ENCODE data around the gene RIT1.
A peak's percentile ranks its signal among the peaks of the same experiment; 100 is the strongest.

RIT1 gene, protein sequence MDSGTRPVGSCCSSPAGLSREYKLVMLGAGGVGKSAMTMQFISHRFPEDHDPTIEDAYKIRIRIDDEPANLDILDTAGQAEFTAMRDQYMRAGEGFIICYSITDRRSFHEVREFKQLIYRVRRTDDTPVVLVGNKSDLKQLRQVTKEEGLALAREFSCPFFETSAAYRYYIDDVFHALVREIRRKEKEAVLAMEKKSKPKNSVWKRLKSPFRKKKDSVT

DNA sequence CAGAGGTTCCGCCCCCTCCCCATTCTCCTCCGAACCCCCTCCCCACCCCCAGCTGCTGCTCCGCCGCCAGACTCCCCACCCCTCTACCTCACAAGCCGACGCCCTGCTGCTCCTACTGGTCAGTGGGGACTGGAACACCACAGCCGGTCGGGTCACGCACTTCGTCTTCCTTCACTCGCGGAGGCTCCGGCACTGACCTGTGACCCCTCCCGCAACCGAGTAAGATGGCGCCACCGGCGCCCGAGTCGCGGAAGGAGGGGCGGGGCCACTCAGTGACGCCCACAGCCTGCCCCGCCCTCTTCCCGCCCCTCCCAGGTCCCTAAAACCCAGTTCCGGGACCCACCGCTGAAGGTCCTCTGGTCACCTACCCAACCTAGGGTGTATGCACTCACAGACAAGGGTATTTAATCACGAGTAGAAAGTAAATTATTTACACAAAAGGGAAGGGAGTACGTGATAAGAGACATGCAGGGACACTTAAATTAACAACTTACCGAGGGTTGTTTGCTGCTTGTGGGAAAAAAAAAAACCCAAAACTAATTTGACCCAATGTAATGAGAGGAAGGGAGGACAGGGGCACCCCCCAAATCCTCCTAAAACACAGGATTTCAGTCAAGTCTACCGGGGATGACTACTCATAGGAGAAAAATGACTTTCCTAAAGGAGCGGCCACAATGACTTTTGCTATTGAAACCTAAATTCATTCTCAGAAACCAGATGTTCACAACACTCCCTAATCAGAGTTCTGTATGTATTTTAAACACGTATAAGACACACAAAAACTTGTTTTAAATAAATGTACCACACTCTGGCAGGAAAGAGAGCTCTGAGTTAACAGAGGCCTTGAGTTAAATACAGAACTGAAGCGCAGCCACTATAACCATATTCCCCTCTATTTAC, at the start of gene RIT1:
RIT1 (minus strand) TSS at position 194 of the 900 bp plus-strand sequence. CDS start 588 bp downstream, outside the sequence.
- peak; percentile 85 for DNase-seq (ENCODE audit: low spot score)

DNA sequence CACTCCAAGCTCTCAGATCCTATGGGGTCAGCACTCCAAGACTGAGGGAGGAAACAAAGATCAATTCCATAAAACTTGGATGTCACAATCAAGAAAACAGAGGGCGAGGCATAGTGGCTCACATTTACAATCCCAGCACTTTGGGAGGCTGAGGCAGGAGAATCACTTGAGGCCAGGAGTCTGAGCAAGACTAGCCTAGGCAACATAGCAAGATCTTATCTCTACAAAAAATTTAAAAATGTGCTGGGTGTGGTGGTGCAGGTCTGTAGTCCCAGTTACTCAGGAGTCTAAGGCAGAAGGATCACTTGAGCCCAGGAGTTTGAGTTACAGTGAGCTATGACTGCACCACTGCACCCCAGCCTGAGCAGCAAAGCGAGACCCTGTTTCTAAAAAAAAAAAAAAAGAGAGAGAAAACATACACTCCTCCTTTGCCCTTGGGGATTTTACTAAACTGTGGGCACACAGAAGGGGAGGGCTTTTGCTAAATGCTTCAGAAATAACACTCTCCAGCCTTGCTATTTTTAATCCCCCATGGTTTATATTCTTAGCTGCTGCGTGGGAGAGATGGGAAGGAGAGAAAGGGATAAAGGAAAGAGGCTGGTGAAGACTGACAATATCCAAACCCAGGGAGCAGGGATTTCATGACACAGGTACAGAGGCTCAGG, 49.1 kb upstream of the RIT1 start:
- DNase-seq (ENCODE audit: low spot score) = no peak

DNA sequence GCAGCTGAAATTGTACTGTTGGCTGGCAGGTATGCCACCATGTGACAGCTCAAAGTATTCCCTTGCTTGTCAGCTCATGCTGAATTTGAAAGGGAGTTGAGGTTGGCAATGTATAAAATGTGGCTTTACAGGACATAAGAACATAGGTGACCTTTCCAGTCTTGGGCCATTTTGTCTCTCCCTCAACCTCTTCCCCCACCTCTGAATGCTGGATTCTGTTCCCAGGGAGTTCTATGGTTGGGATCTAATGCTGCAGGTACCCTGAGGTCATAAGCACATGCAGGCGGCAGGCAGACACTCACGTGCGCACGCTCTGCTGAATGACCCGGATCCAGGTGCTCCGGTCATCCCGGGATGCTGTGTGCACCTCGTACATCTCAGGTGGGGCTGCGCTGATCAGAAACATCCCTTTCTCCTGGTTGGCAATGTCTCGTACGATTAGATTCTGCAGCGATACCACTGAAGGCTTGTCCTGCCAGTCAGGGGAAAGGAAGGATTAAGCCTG, 46.3 kb upstream of the RIT1 start:
- DNase-seq (ENCODE audit: low spot score) = no peak

DNA sequence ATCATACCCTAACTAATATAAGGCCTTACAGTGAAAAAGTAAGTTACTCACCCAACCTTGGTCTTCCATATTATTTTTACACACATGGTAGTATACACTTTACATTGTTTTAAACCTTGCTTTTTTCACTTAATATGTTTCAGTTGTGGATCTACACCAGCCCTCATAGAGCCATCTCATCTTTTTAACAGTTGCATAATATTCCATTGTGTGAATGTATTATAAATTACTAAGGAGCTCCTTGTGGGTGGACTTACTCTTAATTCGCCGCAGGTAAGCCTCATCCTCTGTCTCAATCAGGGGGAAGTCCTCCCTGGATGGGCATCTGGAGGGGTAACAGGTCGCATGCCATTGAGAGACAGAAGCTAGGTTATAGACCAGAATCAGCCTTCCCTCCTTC, 43.5 kb upstream of the RIT1 start:
- no peak for DNase-seq (ENCODE audit: low spot score)

DNA sequence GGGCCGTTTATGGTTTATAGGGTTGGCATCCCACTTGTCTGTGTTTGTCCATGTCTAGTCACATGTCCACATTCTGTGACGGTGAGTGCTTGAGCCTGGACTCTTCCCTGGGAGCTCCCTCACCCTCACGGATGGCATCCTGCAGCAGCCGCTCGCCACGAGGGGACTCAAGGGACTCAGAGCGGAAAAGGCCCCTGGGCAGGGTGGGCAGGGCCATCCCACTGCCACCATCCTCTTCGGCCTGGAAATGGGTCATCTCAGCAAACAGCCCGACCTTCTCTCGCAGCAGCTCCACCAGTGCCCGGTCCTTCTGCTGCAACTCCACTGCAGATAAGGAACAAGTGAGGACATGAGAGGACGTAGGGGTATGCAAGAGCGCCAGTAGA, 41.3 kb upstream of the RIT1 start:
- DNase-seq (ENCODE audit: low spot score) = no peak

DNA sequence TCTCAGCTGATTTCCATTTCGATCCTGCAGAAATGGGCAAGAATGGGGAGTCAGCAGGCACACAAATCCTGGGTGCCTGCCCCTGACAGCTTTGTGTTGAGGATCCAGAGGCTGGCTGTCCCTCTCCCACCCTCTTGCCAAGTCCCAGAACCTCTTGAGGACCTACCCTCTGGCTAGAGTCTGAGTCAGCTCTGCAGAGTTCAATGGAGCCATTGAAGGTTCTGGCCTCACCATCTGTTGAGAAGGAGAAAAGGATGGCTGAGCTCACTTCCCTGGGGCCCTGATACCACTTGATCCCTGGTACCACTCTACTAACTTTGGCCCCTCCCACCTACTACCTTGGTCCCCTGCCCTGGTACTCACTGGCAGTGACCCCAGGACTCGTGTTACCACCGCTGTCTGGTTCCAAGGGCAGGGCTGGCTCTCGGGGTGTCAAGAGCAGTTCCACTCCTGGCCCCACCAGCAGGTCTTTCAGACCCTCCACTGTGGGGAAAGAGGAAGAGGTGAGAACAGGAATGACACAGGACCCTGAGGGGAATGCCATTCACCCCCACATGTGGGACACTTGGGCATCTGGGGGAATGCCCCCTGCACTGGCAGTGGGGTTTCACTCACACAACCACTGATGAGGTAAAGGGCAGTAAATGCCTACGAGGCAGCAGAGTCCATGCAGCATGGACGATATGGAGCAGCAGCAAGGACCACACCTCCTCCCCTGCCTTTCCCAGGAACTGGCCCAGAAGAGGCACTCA, 40.8 kb upstream of the RIT1 start:
- no peak for DNase-seq (ENCODE audit: low spot score)

DNA sequence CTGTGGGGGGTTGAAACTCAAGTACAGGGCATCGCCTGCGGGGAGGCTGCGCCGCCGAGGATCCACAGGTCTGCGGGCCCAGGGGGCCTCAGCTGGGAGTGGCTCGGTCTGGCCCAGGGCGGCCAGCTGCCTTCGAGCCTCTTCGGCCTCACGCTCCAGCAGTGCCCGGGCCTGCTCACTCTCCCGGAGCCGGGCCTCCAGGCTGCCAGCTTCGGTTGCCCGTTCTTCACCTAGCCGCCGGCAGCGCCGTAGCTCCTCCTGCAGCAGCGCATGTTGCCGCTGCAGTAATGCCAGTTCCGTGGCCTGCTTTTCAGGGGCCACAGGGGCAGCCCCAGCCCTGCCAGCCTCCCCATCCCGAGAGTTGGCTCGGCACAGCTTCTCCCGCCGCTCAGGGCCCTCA, 39.7 kb upstream of the RIT1 start:
- no peak for DNase-seq (ENCODE audit: low spot score)

DNA sequence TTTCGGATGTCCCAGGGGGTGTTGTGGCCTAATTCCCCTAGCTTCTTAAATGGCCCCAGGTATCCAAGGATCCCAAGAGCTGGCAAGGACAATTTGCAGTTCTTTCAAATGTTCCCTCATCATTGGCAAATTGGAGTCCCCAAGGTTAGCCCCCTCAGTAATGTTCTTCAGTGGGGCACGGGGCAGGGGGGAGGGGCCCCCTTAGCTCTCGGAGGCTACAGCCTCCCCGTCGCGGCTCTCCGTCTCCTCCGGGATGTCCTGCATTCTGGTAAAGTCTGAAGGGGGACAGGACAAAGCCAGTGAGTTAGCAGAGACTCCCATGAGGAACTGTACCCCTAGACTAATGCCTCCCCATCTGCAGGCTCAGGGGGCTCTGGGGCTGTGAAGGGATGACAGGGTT, 36.6 kb upstream of the RIT1 start:
- no peak for DNase-seq (ENCODE audit: low spot score)

DNA sequence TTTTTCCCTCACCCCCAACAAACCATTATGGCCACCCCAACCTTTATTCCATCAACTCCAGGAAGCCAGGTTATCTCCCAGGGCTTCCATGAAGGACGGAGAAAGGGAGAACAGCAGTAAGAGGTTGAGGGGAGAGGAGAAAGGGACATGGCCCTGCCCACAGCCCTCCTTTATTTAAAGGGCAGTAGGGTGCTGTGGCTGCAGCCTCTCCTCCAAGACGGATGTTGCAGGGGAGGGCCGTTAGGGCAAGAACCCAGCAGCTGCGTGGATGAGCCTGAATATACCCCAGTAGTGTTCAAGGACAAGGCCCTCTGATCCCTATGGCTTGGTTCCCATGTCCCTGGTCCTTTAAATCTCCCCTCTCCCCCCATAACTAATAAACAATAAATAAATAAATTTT, 36.1 kb upstream of the RIT1 start:
- no peak for DNase-seq (ENCODE audit: low spot score)

DNA sequence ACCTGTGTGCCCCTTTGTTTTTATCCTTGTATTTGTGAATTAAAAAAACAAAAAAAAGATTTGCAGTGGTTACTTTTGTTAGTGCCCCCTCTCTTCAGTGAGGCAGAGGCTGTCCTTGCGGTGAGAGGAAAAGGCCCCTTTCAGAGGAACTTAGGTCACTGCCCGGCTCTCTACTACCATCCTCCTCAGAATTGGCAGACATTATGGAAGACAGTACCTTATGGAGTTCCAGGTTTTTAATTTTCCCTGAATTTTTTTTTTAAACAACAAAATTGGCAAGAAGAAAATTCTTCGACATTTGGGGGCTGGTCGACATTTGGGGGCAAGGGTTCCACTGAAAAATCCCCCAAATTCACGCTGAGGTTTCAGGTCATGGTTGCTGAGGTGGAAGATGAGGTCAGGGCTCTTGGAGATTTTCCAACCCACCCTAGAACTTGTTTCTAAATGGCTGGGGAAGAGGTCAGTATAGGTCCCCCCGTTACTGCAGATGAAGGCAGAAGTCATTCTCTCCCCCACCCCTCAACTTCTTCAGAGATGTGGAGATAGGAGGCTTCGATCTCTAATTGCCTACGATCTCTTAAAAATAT, 35.6 kb upstream of the RIT1 start:
- no peak for DNase-seq (ENCODE audit: low spot score)

DNA sequence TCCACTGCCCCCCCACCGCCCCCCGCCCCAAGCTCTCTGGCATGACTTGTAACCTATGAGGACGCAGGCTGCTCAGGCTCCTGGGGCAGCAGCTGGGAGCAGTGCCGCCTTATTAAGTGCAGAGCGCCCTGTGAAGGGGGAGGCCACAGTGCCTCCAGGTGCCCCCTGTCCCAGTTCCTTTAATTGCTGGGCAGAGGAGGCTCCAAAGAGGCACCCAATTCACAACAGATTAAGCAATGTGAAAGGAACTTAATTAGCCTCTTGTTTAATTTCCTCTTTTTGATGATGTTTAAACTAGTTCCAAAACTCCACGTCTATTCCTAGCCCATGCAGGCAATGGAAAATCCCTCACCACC, 33.3 kb upstream of the RIT1 start:
- no peak for DNase-seq (ENCODE audit: low spot score)

DNA sequence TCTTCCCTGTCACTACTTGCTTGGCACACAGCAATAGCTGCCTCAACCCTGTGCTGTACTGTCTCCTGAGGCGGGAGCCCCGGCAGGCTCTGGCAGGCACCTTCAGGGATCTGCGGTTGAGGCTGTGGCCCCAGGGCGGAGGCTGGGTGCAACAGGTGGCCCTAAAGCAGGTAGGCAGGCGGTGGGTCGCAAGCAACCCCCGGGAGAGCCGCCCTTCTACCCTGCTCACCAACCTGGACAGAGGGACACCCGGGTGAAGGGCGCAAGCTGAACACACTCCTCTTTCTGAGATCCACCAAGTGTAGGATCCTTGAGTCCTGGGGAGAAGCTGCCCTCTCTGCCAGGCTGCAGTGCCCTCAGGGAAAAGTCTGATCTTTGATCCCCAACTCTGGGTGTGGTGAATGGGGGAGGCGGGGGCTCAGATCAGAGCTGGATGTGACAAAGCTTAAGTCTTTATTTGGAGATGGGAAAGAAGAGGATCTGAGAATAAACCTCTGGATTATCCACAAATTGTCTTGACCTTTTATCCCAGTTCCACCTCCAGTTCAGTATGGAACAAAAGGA, 31.5 kb upstream of the RIT1 start:
- no peak for DNase-seq (ENCODE audit: low spot score)

DNA sequence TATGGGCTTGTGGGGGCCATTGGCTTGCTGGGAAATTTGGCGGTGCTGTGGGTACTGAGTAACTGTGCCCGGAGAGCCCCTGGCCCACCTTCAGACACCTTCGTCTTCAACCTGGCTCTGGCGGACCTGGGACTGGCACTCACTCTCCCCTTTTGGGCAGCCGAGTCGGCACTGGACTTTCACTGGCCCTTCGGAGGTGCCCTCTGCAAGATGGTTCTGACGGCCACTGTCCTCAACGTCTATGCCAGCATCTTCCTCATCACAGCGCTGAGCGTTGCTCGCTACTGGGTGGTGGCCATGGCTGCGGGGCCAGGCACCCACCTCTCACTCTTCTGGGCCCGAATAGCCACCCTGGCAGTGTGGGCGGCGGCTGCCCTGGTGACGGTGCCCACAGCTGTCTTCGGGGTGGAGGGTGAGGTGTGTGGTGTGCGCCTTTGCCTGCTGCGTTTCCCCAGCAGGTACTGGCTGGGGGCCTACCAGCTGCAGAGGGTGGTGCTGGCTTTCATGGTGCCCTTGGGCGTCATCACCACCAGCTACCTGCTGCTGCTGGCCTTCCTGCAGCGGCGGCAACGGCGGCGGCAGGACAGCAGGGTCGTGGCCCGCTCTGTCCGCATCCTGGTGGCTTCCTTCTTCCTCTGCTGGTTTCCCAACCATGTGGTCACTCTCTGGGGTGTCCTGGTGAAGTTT, 30.8 kb upstream of the RIT1 start:
- no peak for DNase-seq (ENCODE audit: low spot score)

DNA sequence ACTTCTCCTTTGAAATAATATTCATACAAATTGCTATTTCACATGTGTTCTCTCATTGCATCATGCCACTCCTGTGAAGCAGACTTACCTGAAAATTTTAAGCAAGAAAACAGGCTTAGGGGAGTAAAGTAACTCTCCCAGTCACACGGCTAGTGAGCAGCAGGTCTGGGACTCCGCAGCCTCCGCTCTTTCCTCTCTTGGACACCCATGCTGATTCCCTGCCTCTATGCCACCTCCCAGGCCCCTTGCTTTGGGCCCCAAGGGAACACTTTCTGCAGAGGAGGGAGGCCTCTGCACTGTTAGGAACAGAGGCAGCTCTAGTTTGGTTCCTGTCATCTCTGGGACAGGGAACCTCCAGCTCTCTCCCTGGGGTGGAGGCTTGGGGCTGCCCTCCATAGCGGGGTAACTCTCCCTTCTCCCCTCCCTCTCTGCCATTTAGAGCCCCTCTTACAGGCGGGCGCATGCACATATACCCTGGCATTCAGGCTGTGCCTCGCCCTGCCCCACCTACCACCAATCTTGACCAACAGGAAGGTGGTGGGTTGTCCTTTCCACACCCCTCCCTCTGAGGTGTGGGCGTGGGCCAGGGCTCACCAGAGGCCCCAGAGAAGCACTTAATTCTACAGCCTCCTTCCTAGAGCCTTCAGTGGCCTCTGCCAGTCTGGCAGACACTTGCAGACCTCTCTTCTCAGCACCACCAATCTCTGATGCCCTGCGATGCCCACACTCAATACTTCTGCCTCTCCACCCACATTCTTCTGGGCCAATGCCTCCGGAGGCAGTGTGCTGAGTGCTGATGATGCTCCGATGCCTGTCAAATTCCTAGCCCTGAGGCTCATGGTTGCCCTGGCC, 30.1 kb upstream of the RIT1 start, which contains the start of gene RXFP4:
RXFP4 (plus strand) TSS at position 646 of the 852 bp plus-strand sequence; CDS start at position 718, 72 bp downstream.
- no peak for DNase-seq (ENCODE audit: low spot score)

DNA sequence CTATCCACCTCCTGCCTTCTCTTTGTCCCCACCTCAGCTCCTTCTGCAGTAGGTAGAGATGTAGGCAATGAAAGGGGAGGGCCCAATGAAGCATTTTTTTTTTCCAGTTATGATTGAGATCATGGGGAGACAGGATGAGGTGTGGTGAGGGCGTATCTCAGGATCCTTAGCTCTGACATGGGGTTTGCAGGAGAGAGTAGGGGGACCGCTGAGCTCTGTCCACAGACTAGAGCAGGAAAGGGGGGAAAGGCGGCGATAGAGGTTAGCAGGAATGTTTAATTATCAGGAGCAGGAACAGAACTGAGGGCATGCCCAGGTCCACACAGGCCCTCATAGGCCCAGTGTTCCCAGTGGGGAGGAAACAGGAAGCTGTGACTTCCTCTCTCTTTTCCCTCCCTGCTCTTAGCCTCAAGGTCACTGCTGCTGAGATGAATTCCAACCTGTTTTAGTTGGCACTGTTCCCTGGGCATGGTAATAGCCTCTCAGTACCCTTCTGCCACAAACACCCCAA, 29.4 kb upstream of the RIT1 start:
- DNase-seq (ENCODE audit: low spot score) = no peak

DNA sequence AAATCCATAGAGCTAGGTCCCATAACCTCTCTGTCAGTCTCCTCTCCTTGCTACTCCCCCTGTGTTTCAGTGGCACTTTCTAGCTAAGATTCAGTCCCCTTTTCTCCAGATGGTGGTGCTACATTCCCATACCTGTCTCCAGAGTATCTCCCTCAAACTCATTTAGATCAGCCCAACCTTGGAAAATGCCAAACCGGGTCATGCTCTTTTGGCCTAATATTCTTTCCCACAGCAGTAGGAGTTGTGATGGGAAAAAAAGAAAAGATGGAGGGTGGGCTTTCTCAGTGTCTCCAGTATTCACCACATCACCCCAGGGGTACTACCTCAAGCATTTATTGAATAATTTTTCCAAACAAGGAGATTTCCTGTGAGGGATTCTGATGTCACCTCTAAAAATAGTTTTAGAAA, 27.1 kb upstream of the RIT1 start:
- peak; percentile 86 for DNase-seq (ENCODE audit: low spot score)

DNA sequence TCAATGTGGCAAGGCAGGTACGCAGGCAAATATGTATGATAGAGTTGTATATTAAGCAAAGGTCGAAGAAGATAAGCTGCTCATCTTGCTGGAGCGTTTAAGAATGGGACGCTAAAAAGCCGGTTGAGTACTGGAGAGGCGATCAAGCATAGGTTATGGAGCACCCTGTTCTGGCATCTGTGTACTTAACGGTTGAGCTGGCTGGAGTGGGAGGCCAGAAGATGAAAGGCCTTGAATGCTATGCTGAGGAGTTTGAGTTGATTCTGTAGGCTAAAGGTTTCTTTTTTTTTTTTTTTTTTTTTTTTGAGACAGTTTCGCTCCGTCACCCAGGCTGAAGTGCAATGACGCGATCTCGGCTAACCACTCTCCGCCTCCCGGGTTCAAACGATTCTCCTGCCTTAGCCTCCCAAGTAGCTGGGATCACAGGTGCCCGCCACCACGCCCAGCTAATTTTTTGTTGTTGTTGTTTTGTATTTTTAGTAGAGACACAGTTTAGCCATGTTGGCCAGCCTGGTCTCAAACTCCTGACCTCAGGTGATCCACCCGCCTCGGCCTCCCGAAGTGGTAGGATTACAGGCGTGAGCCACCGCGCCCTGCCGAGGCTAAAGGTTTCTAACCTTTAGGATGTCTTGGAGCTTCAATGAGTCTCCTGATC, 23.9 kb upstream of the RIT1 start:
- DNase-seq (ENCODE audit: low spot score) = no peak

DNA sequence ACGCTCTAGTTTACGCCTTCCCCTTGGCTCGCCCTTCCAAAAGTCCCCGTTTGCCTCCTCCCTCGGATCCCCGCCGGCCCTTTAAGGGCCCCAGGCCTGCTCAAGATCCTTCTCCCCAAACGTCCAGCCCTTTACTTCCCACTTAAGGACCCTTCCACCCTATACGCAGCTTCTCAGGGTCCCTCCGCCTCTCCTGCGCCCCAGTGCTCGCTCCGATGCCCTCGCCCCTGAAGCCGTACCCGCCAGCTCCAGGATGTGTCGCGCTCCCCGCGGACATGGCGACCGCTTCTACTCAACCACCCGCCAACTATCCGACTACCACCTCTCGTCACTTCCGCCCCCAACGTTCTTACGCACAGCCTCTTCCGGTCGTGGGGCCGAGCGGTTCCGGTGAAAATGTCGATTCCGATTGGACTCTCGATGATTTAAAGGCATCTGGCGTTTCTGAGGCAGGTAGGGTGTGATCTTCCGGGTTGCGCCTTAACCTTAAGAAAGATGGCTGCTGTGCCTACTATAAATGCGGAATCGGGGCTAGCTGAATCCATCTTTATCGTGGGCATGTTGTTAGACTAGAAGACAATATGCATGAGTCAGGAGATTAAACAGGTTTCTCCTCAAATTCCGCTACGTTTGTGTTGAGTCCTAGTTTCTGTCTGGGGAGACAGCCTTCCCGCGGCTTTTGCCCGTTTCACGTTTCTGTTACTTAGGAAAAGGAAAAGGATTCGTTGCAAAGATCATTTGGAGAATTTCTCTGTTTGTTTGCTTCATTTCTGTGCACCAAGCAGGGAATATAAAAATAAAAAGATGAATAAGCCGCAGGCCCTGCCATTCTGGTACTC, 23.2 kb upstream of the RIT1 start, which contains the start of gene KHDC4:
KHDC4 (minus strand) TSS at position 317 of the 839 bp plus-strand sequence; CDS start at position 277, 40 bp downstream.
- peak; percentile 94 for DNase-seq (ENCODE audit: low spot score)

Data from HuH-7 (cell line).